GM12864 (cell line): Measurements from ENCODE around the gene ZNF646.

Experiments
- DNase-seq: peaks from one replicate; pipeline ENCODE4 v3.0.0-alpha.2; 2011; ENCODE audit warnings: low read depth
- H3K4me3 ChIP-seq: 2 replicates; pipeline ENCODE4 v1.5.1; 2011; ENCODE audit warnings: mild to moderate bottlenecking, low read depth, low read length, control low read depth
- TF ChIP-seq, protein P1 (sequence below): IDR thresholded peaks from 2 replicates; pipeline ENCODE4 v1.5.1; 2011; ENCODE audit warnings: low read depth, mild to moderate bottlenecking, moderate library complexity, low read length, control low read depth, inconsistent platforms; ENCODE audit errors: missing control alignments

ZNF646 gene

DNA sequence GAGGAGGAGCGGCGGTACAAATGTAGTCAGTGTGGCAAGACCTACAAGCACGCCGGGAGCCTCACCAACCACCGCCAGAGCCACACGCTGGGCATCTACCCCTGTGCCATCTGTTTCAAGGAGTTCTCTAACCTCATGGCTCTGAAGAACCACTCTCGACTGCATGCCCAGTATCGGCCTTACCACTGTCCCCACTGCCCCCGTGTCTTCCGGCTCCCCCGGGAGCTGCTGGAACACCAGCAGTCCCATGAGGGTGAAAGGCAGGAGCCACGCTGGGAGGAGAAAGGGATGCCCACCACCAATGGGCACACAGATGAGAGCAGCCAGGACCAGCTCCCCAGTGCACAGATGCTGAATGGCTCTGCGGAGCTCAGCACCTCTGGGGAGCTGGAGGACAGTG, 2.8 kb downstream of the ZNF646 start:
- TF ChIP-seq, protein P1, sequence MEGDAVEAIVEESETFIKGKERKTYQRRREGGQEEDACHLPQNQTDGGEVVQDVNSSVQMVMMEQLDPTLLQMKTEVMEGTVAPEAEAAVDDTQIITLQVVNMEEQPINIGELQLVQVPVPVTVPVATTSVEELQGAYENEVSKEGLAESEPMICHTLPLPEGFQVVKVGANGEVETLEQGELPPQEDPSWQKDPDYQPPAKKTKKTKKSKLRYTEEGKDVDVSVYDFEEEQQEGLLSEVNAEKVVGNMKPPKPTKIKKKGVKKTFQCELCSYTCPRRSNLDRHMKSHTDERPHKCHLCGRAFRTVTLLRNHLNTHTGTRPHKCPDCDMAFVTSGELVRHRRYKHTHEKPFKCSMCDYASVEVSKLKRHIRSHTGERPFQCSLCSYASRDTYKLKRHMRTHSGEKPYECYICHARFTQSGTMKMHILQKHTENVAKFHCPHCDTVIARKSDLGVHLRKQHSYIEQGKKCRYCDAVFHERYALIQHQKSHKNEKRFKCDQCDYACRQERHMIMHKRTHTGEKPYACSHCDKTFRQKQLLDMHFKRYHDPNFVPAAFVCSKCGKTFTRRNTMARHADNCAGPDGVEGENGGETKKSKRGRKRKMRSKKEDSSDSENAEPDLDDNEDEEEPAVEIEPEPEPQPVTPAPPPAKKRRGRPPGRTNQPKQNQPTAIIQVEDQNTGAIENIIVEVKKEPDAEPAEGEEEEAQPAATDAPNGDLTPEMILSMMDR, result no peak
- no peak overlapping the region for H3K4me3 ChIP-seq
- no peak for DNase-seq

- DNase-seq, result no peak
- TF ChIP-seq, protein P1, result no peak
- no peak overlapping the region for H3K4me3 ChIP-seq
These were observed 3.6 kb downstream of the ZNF646 start for GRCh38 chr16:31077592-31078396.

DNA sequence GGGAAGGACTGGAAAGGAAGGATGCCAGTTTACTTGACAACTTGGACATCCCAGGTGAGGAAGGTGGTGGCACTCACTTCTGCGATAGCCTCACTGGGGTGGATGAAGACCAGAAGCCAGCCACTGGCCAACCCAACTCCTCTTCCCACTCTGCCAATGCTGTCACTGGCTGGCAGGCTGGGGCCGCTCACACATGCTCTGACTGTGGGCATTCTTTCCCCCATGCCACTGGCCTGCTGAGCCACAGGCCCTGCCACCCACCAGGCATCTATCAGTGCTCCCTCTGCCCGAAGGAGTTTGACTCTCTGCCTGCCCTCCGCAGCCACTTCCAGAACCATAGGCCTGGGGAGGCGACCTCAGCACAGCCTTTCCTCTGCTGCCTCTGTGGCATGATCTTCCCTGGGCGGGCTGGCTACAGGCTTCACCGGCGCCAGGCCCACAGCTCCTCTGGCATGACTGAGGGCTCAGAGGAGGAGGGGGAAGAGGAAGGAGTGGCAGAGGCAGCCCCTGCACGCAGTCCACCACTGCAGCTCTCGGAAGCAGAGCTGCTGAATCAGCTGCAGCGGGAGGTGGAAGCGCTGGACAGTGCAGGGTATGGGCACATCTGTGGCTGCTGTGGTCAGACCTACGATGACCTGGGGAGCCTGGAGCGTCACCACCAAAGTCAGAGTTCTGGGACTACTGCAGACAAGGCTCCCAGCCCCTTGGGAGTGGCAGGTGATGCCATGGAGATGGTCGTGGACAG, 4.5 kb downstream of the ZNF646 start:
- TF ChIP-seq, protein P1, result no peak
- H3K4me3 ChIP-seq, result no peak overlapping the region
- no peak for DNase-seq

- no peak for DNase-seq
- no peak overlapping the region for H3K4me3 ChIP-seq
- TF ChIP-seq, protein P1, result no peak
These were observed 5.2 kb downstream of the ZNF646 start for GRCh38 chr16:31079342-31079944.

DNA sequence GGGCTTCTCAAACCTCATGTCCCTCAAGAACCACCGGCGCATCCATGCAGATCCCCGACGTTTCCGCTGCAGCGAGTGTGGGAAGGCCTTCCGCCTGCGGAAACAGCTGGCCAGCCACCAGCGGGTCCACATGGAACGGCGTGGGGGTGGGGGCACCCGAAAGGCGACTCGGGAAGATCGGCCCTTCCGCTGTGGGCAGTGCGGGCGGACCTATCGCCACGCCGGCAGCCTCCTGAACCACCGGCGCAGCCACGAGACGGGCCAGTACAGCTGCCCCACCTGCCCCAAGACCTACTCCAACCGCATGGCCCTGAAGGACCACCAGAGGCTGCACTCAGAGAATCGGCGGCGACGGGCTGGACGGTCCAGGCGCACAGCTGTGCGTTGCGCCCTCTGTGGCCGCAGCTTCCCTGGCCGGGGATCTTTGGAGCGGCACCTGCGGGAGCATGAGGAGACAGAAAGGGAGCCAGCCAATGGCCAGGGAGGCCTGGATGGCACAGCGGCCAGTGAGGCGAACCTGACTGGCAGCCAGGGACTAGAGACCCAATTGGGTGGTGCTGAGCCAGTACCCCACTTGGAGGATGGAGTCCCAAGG, 5.9 kb downstream of the ZNF646 start:
- no peak overlapping the region for H3K4me3 ChIP-seq
- DNase-seq, result no peak
- TF ChIP-seq, protein P1, result no peak

- TF ChIP-seq, protein P1, result no peak
- no peak for DNase-seq
These were observed 6.7 kb downstream of the ZNF646 start for GRCh38 chr16:31080756-31081419.

More at GRCh38 chr16:31080756-31081419, 6.7 kb downstream of the ZNF646 start:
- no peak overlapping the region for H3K4me3 ChIP-seq
